IMR-90 (cell line): ENCODE measurements around the gene RYR3. TPM values are rescaled to one million over a fixed set of nuclear protein-coding genes. Genes with fewer than 3 reads are reported as not detected.

Experiments
- ATAC-seq: fragments of 200-7000 bp; cut with Tn5 transposase; 2 replicates; pipeline ENCODE4 v1.9.1; 2020; ENCODE audit warnings: low read depth, mild to moderate bottlenecking, moderate library complexity
- BruUV-seq: library from RNA; stranded (reverse); fragments of 400-500 nt; replicated peaks from 2 replicates; lab custom pipeline; 2021; lab: Mats Ljungman, UMichigan
- CTCF ChIA-PET: fragments of 300-600 bp; formaldehyde crosslinking; extraction: SDS; loops from one replicate; lab custom pipeline; 2021; ENCODE audit warnings: antibody characterized with exemption; lab: Yijun Ruan, JAX
- POLR2A ChIA-PET: fragments of 300-600 bp; sonication (Branson Sonifier 250); formaldehyde crosslinking; loops from one replicate; lab custom pipeline; 2022; ENCODE audit warnings: antibody characterized with exemption; ENCODE audit not compliant: unreplicated experiment; lab: Charles Lee
- DNase-seq: peaks from one replicate; pipeline ENCODE4 v3.0.0; 2013
- H2AFZ ChIP-seq: replicated peaks from 2 replicates; pipeline ENCODE3; 2013; ENCODE audit warnings: low read length, mild to moderate bottlenecking; ENCODE audit not compliant: poor library complexity
- H2AK5ac ChIP-seq: 2 replicates; pipeline ENCODE4 v1.6.1; 2013; ENCODE audit warnings: low read depth, low read length, inconsistent platforms
- H2AK9ac ChIP-seq: replicated peaks from 2 replicates; pipeline ENCODE3; 2013; ENCODE audit warnings: mild to moderate bottlenecking, low read depth, low read length, moderate library complexity; ENCODE audit not compliant: poor library complexity
- H2BK120ac ChIP-seq: 2 replicates; pipeline ENCODE4 v1.6.1; 2013; ENCODE audit warnings: low read depth, low read length, inconsistent platforms
- H2BK15ac ChIP-seq: 3 replicates; pipeline ENCODE4 v1.6.1; 2013; ENCODE audit warnings: low read depth, low read length, inconsistent platforms
- H2BK20ac ChIP-seq: 2 replicates; pipeline ENCODE4 v1.6.1; 2013; ENCODE audit warnings: low read depth, mild to moderate bottlenecking, inconsistent platforms, low read length, moderate library complexity
- H2BK5ac ChIP-seq: 2 replicates; pipeline ENCODE4 v1.6.1; 2013; ENCODE audit warnings: mild to moderate bottlenecking, low read depth, low read length, inconsistent platforms; ENCODE audit not compliant: poor library complexity, severe bottlenecking
- H3K14ac ChIP-seq: replicated peaks from 2 replicates; pipeline ENCODE4 v1.6.1; 2013; ENCODE audit warnings: low read depth, low read length, inconsistent platforms
- H3K18ac ChIP-seq: 2 replicates; pipeline ENCODE4 v1.6.1; 2013; ENCODE audit warnings: low read depth, low read length, control low read depth
- H3K23ac ChIP-seq: 2 replicates; pipeline ENCODE4 v1.6.1; 2013; ENCODE audit warnings: low read depth, low read length, inconsistent platforms
- H3K27ac ChIP-seq: 2 replicates; pipeline ENCODE4 v1.5.1; 2013; ENCODE audit warnings: mild to moderate bottlenecking, control low read depth, low read length; ENCODE audit not compliant: insufficient read depth
- H3K27me3 ChIP-seq: 2 replicates; pipeline ENCODE4 v1.6.1; 2013; ENCODE audit warnings: low read length; ENCODE audit not compliant: control insufficient read depth, insufficient read depth
- H3K36me3 ChIP-seq: 2 replicates; pipeline ENCODE4 v1.6.1; 2013; ENCODE audit warnings: low read length, mixed read lengths; ENCODE audit not compliant: control insufficient read depth, insufficient read depth
- H3K4ac ChIP-seq: 2 replicates; pipeline ENCODE4 v1.6.1; 2013; ENCODE audit warnings: low read depth, low read length, inconsistent platforms
- H3K4me1 ChIP-seq: 2 replicates; pipeline ENCODE4 v1.6.1; 2013; ENCODE audit warnings: low read length, mixed read lengths; ENCODE audit not compliant: control insufficient read depth, insufficient read depth
- H3K4me2 ChIP-seq: 2 replicates; pipeline ENCODE4 v1.6.1; 2013; ENCODE audit warnings: low read depth, mild to moderate bottlenecking, control low read depth, low read length, moderate library complexity
- H3K4me3 ChIP-seq: 2 replicates; pipeline ENCODE4 v1.5.1; 2013; ENCODE audit warnings: low read depth, mild to moderate bottlenecking, control low read depth, low read length, moderate library complexity; ENCODE audit not compliant: insufficient read depth
- H3K56ac ChIP-seq: 2 replicates; pipeline ENCODE4 v1.6.1; 2013; ENCODE audit warnings: low read length, inconsistent platforms; ENCODE audit not compliant: insufficient read depth; ENCODE audit errors: extremely low read depth
- H3K79me1 ChIP-seq, 2 experiments: 2 replicates each; pipeline ENCODE4 v1.6.1; 2013; ENCODE audit warnings: low read length in 2 of 2, inconsistent platforms in 1 of 2, low read depth in 1 of 2
- H3K9ac ChIP-seq: 2 replicates; pipeline ENCODE4 v1.6.1; 2013; ENCODE audit warnings: low read depth, low read length, control low read depth
- H3K9me1 ChIP-seq: 2 replicates; pipeline ENCODE4 v1.6.1; 2013; ENCODE audit warnings: low read length, inconsistent platforms; ENCODE audit not compliant: insufficient read depth
- H3K9me3 ChIP-seq: 2 replicates; pipeline ENCODE4 v1.6.1; 2013; ENCODE audit warnings: low read length; ENCODE audit not compliant: control insufficient read depth, insufficient read depth
- H4K20me1 ChIP-seq: 2 replicates; pipeline ENCODE4 v1.6.1; 2013; ENCODE audit warnings: low read length, inconsistent platforms; ENCODE audit not compliant: insufficient read depth
- H4K5ac ChIP-seq: 2 replicates; pipeline ENCODE4 v1.6.1; 2013; ENCODE audit warnings: mild to moderate bottlenecking, low read depth, low read length, control low read depth
- H4K8ac ChIP-seq, 2 experiments: 2 replicates each; pipeline ENCODE4 v1.6.1; 2013; ENCODE audit warnings: low read depth in 2 of 2, low read length in 2 of 2, control low read depth in 1 of 2, inconsistent platforms in 1 of 2
- H4K91ac ChIP-seq: 2 replicates; pipeline ENCODE4 v1.6.1; 2013; ENCODE audit warnings: low read depth, low read length, inconsistent platforms; ENCODE audit not compliant: insufficient read depth
- FOS ChIP-seq: fragments of 150-350 bp; IDR thresholded peaks from 2 replicates; pipeline ENCODE4 v1.6.1; 2016; ENCODE audit warnings: low read depth, low read length
- WGBS, 2 experiments: methylation state at CpG; one replicate each; pipeline versions ENCODE4 v1.1.5 to v1.1.7; 2013; ENCODE audit warnings: missing lambda C conversion rate in 2 of 2; ENCODE audit not compliant: insufficient read length in 1 of 2; ENCODE audit errors: extremely low coverage in 2 of 2; 5-methylcytosine and 5-hydroxymethylcytosine counted together
- dilution Hi-C: fragments of 300-500 bp; cut with HindIII; formaldehyde crosslinking; loops from one replicate; pipeline ENCODE4 v1.14.3; 2018; ENCODE audit warnings: low sequenced_read_pairs; ENCODE audit not compliant: unreplicated experiment
- in situ Hi-C: fragments of 300-500 bp; cut with MboI; formaldehyde crosslinking; loops from 3 replicates; pipeline ENCODE4 v1.14.3; 2019; ENCODE audit warnings: low sequenced_read_pairs, inconsistent platforms, mixed read lengths
- intact Hi-C: fragments of 100-400 bp; cut with micrococcal nuclease; formaldehyde crosslinking; loops from 2 replicates; pipeline ENCODE4 v1.10.0; 2022
- polyA plus RNA-seq, 3 experiments: library from polyadenylated mRNA; depleted of rRNA; stranded (reverse); fragments of >200 nt; gene quantifications; 2 replicates each; pipeline ENCODE4 v1.2.3, GENCODE V29; 2012; ENCODE audit warnings: low replicate concordance in 1 of 3
- total RNA-seq: library from RNA; depleted of rRNA; stranded (reverse); fragments of >200 nt; gene quantifications from 2 replicates; pipeline ENCODE4 v1.2.3, GENCODE V29; 2012

RYR3 gene
- total and polyA plus RNA-seq, 2 of the 4 experiments (the other 2 are of a cell fraction), result 0.18 TPM; not detected in 1

- Histone ChIP-seq H4K5ac (no peak overlapping the region), H3K23ac (no peak overlapping the region), H3K56ac (no peak overlapping the region), H2BK20ac (no peak overlapping the region), H2BK5ac (no peak overlapping the region), H3K9ac (no peak overlapping the region), H3K36me3 (no peaks in the 10 kb centered on the region), H3K4ac (no peak overlapping the region), H4K91ac (no peak overlapping the region), H2AK9ac (no peak overlapping the region), H3K4me1 (no peaks in the 10 kb centered on the region), H3K27ac (no peak overlapping the region), H3K4me2 (no peak overlapping the region), H2AK5ac (no peak overlapping the region), H4K20me1 (no peaks in the 10 kb centered on the region), H3K9me3 (no peaks in the 10 kb centered on the region), H3K9me1 (no peaks in the 10 kb centered on the region), H3K27me3 (no peaks in the 10 kb centered on the region), H3K79me1 (no peaks in the 10 kb centered on the region), H3K14ac (no peak overlapping the region), H2BK120ac (no peak overlapping the region), H3K18ac (no peak overlapping the region), H3K4me3 (no peak overlapping the region), H4K8ac (no peak overlapping the region), H2BK15ac (no peak overlapping the region), H2AFZ (no peak overlapping the region)
- BruUV-seq, result no TSS peak
- ChIA-PET POLR2A (no interaction called here), CTCF (no interaction called here)
- TF ChIP-seq FOS, result no peak
- dilution Hi-C loops, result no loop called here
- DNase-seq, result no peak
- intact Hi-C loops, result no loop called here
- WGBS, 2 experiments, result no CpG with 5 or more reads among the region's 2 CpGs
- in situ Hi-C loops, result no loop called here
- ATAC-seq, result no peak
Measured at GRCh38 chr15:33476908-33477307, 166.1 kb downstream of the RYR3 start.
